ENCODE measurements around the gene TTC12.
"Not testable (repeated sequence)": the region's sequence is repeated elsewhere in the genome, so short reads cannot be mapped to it uniquely, and the experiment has no call there.

The TTC12 gene

DNA sequence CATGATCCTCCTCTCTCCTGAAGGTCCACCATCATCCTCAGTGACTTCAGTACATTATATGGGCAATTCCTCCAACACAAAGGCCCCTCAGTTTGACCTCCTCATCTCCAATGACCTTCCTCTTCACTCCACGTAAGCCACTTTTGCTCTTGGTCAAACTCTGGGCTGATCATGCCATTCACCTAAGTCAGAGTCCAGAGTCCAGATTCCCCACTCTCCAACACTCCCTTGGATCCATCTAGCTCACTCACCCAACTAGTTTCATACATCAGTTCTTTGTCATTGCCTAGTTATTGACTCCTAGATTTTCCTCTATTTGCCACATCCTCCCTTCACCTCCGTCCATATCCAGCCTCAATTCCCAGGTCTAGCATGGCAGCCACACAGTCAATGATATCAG, 30.5 kb upstream of the TTC12 start:
- DNase-seq (ENCODE audit: low read depth in 3 of 3), result no peak

DNA sequence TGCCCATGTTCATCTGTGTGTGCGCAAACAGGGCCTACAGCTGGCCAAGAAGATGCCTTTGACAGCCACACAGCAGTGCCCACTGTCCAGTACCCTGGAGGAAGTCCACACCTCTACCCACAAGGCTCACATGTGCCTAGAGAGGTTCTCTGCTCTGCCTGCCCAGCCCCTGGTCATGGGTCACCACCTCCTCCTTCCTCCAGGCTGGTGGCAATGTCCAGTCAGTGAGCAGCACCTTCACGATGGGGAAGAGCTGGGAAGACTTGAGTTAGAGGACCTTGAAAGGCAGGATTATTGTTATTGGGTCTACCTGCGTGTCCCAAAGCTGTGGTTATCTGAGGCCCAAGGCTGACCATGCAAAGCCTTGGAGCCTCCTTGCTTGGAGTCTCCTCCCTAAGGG, 28.4 kb upstream of the TTC12 start:
- no peak for DNase-seq (ENCODE audit: low read depth in 3 of 3)

DNA sequence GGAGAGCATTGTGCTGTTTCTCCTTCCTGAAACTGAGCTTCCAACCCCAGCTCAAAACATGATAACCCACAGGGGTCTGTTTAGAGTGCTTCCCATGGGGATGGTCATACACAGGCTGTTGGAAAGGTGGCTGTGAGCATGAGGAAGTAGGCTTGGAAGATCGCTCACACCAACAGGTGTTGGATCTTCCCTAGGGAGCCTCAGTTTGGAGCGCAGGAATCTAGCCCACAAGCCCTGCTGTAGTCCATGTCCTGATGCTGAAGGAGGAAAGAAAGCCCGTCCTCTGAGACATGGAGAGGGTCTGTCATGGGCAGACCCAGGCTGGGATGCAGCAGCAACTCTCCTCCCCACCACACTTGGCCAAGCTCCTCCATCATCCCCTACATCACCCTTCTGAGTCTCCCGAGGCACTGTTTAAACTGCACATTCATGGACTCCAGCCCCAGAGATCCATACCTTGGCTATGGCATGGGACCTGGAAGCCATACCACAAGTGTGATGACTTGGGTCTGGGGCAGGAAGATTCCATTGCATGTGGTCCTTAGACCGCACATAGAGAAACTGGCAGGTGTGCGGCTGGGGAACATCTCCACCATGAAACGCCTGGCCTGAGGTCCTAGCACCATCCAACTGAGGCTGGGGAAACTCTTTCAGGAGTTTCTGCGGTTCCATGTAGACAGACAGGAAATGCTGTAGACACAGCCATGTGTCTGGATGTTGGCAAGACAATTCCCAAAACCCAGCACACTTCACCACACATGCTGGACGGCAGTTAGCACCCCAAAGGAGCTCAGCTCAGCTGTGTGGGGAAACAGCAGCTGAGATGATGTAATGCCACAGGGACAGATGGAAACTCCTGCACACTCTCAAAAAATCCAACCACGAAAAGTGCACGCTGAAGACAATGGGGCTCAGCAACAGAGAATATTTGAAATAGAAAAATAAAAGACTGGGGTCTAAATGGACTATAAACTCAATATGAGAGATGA, 27.6 kb upstream of the TTC12 start:
- DNase-seq (ENCODE audit: low read depth in 3 of 3), result no peak

DNA sequence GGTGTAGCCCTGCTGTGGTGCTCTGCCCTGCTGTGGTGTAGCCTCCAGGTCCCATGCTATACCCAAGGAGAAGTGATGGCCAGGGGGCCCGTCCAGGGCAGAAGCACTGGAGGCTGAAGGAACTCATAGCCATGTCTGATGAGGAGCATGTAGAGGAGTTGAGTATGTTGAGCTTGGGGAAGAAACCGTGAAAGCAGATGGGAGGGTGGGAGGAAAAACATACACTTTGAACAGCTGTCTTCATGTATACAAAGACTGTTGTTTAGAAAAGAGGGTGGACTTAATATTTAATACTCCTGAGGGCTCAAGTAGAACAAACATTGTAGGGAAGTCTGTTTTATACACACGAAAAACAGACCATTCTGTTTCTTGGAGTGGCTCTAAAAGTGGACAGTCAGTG, 26.6 kb upstream of the TTC12 start:
- no peak for DNase-seq (ENCODE audit: low read depth in 3 of 3)

DNA sequence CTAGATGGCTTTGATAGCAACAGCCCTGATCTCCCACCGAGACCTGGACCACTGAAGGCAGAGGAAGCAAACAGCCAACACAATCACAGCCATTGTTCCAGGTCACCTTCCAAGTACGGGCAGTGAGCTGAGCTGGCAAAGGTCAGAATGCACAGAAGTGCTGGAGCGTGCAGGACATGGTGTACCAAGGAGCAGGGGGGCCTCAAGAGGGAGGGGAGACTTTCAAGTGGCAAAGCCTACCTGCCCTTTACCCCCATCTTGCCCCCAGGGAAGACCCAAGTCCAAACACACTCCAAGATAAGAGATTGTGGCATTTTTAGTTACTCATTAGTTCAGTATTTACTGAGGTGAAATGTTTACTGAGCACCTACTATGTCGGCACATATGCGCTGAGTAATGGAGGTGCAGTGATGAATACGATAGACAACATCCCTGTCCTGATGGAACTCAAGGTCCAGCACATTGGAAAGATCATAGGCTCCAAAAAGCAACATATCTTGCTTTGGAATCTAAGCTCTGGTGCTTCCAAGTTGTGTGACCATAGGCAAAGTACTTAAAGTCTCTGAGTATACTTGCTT, 26.0 kb upstream of the TTC12 start:
- DNase-seq (ENCODE audit: low read depth in 3 of 3), result no peak

DNA sequence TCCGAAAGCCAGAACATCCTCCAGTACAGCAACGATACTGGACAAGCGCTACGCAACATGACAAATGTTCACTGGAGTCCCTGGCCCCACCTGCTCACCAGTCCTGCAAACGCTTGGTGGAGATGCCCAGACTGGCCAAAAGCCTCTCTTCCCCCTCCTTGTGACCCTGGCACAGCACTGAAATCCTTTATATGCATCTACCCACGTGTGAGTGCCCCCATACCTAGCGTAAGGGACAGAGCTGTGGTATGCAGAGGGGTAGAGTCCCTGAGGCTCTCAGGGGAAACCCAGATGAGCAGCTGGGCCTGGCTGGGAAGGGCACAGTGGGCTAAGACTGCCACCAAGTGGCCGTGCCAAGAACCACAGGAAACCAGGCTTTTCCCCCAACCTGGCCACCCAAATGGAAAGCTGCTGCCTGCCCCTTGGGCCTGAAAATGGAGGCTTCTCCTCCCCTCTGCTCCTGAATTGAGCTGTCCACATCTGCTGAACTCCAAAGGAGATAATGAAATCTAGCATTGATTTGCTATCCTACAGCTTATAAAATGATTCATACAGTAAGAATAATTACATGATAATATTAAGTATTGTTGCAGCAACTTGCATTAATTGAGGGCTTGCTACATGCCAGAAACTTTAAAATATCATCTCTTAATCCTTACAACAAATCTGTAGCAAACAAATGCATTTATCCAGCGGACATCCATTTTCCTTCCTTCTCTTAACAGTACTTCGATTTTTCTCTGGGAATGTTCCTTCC, 24.8 kb upstream of the TTC12 start:
- DNase-seq (ENCODE audit: low read depth in 3 of 3), result peak; percentile 32 to 46 (median 41)

DNA sequence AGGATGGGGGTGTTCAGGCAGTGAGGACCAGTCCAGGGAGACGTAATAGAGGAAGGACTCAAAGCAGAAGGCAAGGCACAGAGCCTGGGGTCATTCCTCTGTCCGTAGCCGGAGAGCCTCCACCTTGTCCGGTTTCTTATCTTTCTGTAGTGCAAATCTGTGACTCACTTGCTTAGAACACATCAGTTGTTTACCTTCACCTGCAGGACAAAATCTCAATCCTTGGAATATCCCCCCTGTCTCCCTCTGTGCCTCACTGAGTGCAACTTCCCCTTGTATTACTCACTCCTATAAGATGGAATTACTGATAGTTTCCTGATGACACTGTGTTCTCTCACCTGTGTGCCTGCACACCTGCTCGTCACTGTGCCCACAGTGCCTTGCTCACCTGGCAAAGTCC, 20.4 kb upstream of the TTC12 start:
- no peak for DNase-seq (ENCODE audit: low read depth in 3 of 3)

DNA sequence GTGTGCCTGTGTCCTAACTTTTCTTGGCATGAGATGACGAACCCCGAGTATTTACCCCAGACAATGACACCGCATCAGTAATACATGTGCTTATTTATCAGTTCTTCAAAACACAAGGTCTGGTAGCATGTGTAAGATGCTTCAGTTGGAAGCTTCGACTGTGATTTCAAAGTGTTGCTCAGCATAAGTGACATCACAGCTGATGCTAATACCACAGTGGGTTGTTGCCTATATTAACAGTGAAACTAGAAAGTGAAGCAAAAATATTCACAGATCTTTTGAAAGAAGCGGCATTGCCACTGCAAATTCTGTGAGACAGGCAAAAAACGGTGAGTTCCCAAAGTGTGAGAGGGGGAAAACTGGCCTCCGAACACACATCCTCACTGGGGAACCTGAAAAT, 18.4 kb upstream of the TTC12 start:
- no peak for DNase-seq (ENCODE audit: low read depth in 3 of 3)

DNA sequence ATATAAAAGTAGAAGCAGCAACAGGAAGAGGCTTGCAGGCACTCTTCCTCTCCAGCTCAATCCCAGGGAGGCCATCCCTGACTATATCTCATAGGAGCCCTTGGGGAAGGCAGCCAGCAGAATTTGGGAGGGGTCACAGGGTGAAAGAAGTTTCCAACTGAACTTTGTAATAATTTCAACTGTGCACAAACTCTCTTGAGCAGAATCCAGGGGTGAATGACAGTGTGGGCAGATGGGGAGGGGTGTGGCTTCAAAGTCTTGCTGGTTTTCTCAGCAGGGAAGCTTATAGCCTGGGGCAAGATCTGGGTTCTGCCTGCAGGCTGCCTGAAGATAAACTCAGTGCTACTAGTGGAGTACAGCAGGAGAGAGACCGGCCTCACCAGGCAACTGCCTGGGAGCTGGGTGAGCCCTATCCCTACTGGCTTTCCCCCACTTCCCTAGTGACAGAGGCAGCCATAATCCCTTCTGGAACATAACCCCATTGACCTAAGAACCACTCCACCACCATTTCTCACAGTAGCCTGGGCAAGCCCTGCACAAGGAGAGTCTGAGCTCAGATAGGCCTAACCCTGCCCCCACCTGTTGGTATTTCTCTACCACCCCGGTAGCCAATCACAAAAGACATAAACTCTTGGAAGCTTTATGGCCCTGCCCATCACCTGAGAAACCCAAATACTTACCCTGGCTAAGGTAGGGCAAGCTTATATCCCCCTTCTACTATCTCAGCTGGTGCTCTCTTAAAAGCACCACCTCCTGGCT, 17.8 kb upstream of the TTC12 start:
- no peak for DNase-seq (ENCODE audit: low read depth in 3 of 3)

DNA sequence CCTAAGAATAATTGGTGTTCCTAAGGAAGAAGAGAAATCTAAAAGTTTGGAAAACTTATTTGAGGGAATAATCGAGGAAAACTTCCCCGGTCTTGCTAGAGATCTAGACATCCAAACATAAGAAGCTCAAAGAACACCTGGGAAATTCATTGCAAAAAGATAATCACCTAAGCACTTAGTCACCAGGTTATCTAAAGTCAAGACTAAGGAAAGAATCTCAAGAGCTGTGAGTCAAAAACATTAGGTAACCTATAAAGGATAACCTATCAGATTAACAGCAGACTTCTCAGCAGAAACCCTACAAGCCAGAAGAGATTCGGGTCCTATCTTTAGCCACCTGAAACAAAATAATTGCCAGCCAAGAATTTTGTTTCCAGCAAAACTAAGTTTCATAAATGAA, 15.9 kb upstream of the TTC12 start:
- not testable (repeated sequence) for DNase-seq (ENCODE audit: low read depth in 3 of 3)

DNA sequence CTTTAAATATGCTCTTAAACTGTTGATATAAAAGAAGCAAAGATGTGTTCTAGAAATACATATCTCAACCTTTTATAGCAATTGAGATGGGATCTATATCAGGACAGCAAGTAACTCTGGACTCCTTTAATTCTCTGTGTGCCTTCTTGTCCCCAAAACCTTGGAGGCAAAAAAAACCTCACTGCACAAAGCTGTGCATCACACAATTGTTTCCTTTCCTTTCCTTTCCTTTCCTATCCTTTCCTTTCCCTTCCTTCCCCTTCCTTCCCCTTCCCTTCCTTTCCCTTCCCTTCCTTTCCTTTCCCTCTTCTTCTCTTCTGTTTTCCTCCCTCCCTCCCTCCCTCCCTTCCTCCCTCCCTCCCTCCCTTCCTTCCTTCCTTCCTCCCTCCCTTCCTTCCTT, 9.5 kb upstream of the TTC12 start:
- no peak for DNase-seq (ENCODE audit: low read depth in 3 of 3)

DNA sequence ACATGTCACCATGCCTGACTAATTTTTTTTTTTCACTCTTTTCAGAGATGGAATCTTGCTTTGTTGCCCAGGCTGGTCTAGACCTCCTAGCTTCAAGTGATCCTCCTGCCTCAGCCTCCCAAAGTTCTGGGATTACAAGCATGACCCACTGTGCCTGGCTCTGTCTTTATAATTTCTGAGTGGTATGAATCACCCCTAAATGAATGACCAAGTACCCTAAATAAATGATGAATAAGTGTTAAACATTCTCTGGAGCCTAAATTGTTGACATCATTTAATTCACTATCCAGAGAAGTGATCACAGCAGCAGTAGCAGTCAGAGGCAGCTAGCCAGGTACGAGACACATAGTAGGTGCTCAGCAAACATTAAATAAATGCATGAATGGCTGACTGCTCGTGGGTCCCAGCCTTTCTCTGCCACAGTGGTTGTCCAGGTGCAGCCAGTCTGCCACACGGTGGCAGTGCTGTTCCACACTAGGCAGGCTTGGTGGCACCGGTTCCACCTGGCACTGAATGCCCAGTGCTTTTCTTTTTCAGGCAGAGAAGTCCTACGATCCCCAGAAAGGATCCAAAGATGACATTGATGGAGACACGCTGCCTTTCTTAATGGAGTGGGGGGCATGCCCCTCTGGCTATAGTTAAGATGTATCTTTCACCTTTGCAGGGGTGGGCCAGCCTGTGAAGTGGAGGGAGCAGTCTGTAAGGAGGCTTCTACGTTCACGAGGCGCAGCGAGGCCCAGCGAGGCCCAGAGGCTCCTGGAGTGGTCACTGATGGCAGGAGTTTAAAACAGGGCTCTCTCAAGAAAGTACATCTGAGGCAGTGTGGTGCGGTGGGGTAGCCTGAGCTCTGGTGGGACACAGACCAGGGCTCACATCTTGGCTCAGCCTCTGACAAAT, 8.7 kb upstream of the TTC12 start:
- peak; percentile 41 to 52 (median 52) for DNase-seq (ENCODE audit: low read depth in 3 of 3)

DNA sequence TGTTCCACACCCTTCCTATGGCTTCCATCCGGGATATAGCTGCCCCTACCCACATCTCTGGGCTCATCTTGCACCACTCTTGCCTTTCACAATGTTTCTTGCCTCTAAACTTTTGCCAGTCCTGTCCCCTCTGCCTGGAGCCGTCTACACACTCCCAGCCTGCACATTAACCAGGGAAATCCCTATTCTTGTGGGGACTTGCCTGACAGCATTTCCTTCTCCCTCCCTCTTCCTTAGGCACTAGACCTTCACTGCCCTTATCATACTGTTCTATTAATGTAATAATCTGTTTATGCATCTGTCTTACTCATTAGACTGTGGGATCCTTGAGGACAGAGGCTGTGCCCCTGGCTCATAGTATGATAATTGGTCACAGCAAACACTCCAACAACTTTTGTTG, 5.8 kb upstream of the TTC12 start:
- no peak for DNase-seq (ENCODE audit: low read depth in 3 of 3)

DNA sequence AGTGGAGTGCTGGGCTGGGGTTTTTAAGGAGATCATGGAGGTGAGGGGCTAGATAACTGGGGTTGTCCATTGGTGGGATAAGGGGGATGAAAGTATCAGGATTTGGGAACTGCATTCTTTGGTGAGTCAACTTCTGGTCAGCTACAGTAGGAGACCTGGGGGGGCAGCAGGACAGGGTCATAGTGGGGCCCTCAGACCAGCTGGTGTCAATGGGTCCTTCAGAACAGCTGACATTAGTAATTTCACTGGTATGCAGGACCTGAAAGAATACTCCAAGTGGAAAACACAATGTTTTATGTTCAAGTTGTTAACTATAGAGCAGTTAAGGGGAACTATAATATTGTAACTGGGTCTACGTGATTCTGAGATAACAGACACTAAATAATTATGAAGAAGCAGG, 2.8 kb upstream of the TTC12 start:
- no peak for DNase-seq (ENCODE audit: low read depth in 3 of 3)

DNA sequence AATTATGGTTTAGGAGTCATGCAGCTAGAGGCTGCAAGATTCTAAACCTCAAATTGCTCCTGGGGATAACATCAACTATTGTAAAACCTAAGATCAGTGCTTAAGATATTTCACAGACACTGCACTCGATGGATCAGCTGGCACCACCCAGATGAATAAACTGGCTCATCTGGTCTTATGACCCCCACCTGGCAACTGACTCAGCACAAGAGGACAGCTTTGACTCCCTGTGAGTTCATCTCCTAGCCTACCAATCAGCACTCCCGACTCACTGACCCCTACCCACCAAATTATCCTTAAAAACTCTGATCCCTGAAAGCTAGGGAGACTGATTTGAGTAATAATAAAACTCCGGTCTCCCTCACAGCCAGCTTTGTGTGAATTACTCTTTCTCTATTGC, 782 bp upstream of the TTC12 start:
- DNase-seq (ENCODE audit: low read depth in 3 of 3), result no peak

DNA sequence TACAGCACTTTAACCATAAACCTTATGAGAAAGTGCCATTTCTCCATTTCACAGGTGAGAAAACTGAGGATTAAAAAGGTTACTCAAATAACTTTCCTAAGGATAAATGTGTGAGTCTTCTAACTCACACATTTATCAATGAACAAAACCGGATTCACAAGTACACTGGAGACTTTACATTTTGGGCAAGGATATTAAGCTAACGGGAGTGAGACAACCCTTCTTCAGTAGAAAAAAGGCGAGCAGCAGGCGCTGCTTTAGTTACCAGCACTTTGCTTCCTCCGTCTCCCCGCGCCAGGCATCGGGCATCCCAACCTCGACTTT, 356 bp upstream of the TTC12 start:
- DNase-seq (ENCODE audit: low read depth in 3 of 3), result no peak

DNA sequence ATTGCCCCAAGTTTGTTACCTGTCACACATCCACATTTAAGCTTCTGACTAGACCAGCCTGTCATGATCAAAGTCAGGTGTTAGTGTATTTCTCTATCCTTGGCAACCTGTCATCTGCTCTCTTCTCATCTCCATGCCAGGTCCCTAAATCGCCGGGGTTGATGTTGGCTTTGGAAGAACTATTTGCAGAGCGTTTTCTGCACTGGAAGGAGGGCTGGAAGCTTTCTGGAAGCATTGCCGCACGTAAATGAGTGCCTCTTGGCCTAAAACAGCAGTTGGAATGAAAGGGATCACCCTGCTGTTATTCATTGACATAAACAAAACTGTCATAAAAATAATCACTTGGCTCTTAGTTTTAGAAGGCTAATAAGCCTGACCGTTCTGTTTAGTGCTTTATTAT, 1.4 kb downstream of the TTC12 start:
- DNase-seq (ENCODE audit: low read depth in 3 of 3), result no peak

DNA sequence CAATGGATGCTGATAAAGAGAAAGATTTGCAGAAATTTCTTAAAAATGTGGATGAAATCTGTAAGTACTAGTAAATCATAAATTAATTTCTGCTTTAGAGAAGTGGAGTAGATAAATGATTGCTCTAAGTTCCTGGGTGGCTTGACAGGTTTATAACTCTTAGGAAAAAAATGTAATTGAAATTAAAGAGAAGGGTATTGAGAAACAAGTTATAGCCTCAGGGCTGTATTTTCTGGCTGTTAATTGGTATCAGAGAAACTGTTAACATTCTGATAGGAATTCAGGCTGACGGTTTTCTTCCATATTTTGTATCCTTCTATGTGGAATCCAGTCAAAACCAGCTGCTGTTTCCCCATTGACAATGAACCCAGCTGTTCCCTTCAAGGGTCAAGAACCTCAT, 1.9 kb downstream of the TTC12 start:
- DNase-seq (ENCODE audit: low read depth in 3 of 3), result no peak

DNA sequence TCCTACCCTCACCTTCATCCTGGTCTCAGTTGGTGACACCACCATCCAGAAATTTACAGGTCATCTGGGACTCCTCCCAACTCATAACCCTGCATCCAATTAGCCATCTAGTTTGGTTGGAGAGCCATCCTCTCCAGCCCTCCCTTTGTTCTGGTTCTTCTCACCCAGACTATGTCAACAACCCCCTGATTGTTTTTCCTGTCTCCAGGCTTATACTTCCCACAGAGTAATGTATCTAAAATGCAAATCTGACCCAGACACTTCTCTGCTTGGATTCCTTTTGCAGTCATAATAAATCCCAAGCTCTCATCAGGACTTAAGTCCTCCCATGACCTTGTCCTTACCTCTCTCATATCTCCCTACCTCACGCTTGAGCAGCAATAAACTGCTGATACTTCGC, 3.0 kb downstream of the TTC12 start:
- no peak for DNase-seq (ENCODE audit: low read depth in 3 of 3)

DNA sequence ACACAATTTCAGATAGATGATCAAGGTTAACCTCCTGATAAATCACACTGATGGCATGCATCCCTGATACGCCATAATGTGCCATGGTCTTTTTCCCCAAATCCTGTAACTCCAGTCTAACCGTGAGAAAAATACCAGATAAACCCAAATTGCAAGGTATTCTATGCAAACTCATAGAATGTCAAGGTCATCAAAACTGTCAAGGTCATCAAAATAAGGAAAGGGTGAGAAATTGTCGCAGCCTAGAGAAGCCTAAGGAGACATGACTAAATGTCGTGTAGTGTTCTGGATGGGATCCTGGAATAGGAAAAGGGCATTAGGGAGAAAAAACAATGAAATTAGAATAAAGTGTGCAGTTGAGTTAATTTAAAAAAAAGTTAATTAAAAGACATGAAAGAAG, 4.7 kb downstream of the TTC12 start:
- no peak for DNase-seq (ENCODE audit: low read depth in 3 of 3)

DNA sequence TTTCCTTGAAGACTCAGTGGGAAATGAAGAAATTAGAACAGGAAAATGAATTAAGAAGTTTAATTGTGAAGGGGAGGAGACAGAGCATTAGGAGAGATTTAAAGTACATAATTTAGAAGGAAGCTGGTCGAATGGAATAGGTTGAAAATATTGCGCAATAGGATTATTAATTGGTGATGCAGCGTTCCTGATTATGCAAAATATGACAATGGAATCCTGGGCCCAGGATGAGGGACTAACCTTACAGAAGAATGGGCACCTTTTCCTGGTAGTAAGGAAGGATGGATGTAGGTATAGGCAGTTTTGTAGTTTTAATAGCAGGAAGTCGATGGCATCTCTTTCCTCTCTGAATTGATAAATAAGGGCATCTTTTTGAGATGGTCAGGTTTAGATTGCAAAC, 7.8 kb downstream of the TTC12 start:
- no peak for DNase-seq (ENCODE audit: low read depth in 3 of 3)

Measured in stimulated activated CD4-positive, alpha-beta T cell treated with anti-CD3 and anti-CD28 coated beads, TNF-alpha, amount 100 ng/mL, for 48 hours (primary cell).